ENCODE data around the gene NELL2.

The NELL2 gene

GRCh38 chr12:44763021-44763420 lies 113.1 kb downstream of the NELL2 start:
- TF ChIP-seq TAF1 (IDR thresholded peaks at IDR 0.05; ENCODE audit: borderline replicate concordance, insufficient read depth, low read length) (no peak), POLR2AphosphoS5 (IDR thresholded peaks at IDR 0.05; ENCODE audit: low read depth, low read length) (no peak), REST (IDR thresholded peaks at IDR 0.05; ENCODE audit: insufficient read depth in 1 of 2, low read depth in 2 of 2, low read length in 2 of 2) (no peak), SIN3A (IDR thresholded peaks at IDR 0.05; ENCODE audit: borderline replicate concordance, insufficient read depth, low read length) (no peak)

- TF ChIP-seq TAF1 (IDR thresholded peaks at IDR 0.05; ENCODE audit: borderline replicate concordance, insufficient read depth, low read length) = no peak
Measured at GRCh38 chr12:44759289-44759688, 116.8 kb downstream of the NELL2 start.

DNA sequence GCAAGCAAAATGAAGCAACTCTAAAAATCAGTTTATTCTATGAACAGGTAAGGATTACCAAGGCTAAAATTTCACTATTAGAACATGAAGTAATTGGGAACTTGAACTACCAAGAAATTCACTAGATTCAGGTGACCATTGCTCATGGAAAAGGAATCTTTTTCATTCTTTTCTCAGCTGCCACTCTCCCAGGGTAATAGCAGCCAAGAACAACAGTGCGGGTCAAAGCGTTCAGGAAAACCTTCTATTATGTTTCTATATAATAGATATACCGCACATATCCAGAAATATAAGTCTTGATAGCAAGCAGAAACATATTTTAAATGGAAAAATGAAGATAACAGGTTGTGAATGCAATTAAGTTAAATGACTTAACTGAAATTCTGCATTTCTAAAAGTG lies 125.6 kb downstream of the NELL2 start:
- TF ChIP-seq FOXP2 (optimal IDR thresholded peaks at IDR 0.05; ENCODE audit: borderline replicate concordance, extremely low read depth, extremely low read length, insufficient read depth) (no peak), SIN3A (IDR thresholded peaks at IDR 0.05; ENCODE audit: borderline replicate concordance, insufficient read depth, low read length) (no peak), TAF1 (IDR thresholded peaks at IDR 0.05; ENCODE audit: borderline replicate concordance, insufficient read depth, low read length) (no peak)

DNA sequence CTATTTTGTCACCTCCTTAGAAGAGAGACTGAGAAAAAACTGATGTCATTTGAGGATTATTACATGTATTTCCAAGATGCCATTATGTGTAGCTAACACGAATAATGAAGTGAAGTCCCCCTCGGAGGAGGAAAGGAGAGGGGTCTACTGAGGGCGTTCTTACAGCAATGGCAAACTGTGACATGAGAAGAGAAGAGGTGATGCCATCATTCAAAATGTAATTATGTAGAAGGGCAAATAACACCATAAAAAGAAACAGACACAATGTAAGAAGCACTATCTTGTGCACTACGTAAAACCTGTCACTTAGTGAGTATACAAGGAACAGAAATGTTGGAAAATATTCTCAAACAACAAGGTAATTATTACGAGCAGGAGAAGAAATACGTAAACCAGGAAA lies 126.5 kb downstream of the NELL2 start:
- TF ChIP-seq SIN3A (IDR thresholded peaks at IDR 0.05; ENCODE audit: borderline replicate concordance, insufficient read depth, low read length) = no peak
- TF ChIP-seq REST (IDR thresholded peaks at IDR 0.05; ENCODE audit: insufficient read depth in 1 of 2, low read depth in 2 of 2, low read length in 2 of 2) = no peak
- TF ChIP-seq FOXP2 (optimal IDR thresholded peaks at IDR 0.05; ENCODE audit: borderline replicate concordance, extremely low read depth, extremely low read length, insufficient read depth) = no peak
- TF ChIP-seq POLR2AphosphoS5 (IDR thresholded peaks at IDR 0.05; ENCODE audit: low read depth, low read length) = no peak
- no peak for TF ChIP-seq TAF1 (IDR thresholded peaks at IDR 0.05; ENCODE audit: borderline replicate concordance, insufficient read depth, low read length)

DNA sequence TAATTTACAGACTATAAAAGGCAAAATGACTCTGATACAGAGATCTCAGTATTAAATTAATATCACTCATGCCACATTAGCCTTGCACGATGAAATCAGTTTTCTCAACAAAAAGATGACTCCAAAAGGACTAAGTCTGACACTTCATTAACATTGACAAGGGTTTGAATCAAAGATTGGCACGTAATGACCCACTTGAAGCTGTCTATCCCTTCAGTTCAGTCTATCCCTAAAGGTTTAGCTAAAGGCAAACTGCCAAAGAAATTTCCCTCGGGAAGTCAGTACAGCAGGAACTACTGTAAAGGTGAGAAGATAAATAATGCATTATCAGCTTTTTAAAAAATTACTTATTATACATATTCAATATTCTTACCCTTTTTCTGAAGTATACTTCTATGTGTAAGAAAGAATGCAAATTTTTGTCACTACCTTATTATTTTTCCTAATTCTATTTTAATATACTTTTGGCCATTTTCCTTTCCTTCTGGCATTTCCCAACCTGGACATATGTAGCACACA lies 127.1 kb downstream of the NELL2 start:
- TF ChIP-seq REST (IDR thresholded peaks at IDR 0.05; ENCODE audit: insufficient read depth in 1 of 2, low read depth in 2 of 2, low read length in 2 of 2) (no peak), TAF1 (IDR thresholded peaks at IDR 0.05; ENCODE audit: borderline replicate concordance, insufficient read depth, low read length) (no peak), POLR2AphosphoS5 (IDR thresholded peaks at IDR 0.05; ENCODE audit: low read depth, low read length) (no peak), SIN3A (IDR thresholded peaks at IDR 0.05; ENCODE audit: borderline replicate concordance, insufficient read depth, low read length) (no peak), FOXP2 (optimal IDR thresholded peaks at IDR 0.05; ENCODE audit: borderline replicate concordance, extremely low read depth, extremely low read length, insufficient read depth) (no peak)

DNA sequence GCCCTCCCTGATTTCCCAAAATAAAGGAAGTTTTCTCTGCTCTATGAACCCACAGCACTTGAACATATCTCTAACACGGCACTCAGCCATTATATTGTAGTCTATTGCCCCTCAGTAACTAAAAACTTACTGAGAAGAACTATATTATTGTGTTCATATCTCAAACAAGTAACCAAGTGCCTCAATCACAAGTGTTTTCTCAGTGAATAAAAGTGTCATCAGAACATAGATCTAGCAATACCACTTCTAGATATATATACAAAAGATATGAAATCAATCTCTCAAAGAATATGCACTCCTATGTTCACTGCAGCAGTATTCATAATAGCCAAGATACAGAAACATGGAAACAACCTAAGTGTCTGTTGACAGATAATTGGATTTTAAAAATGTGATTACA lies 138.1 kb downstream of the NELL2 start:
- no peak for TF ChIP-seq REST (IDR thresholded peaks at IDR 0.05; ENCODE audit: insufficient read depth in 1 of 2, low read depth in 2 of 2, low read length in 2 of 2)
- no peak for TF ChIP-seq POLR2AphosphoS5 (IDR thresholded peaks at IDR 0.05; ENCODE audit: low read depth, low read length)
- no peak for TF ChIP-seq FOXP2 (optimal IDR thresholded peaks at IDR 0.05; ENCODE audit: borderline replicate concordance, extremely low read depth, extremely low read length, insufficient read depth)
- no peak for TF ChIP-seq TAF1 (IDR thresholded peaks at IDR 0.05; ENCODE audit: borderline replicate concordance, insufficient read depth, low read length)
- no peak for TF ChIP-seq SIN3A (IDR thresholded peaks at IDR 0.05; ENCODE audit: borderline replicate concordance, insufficient read depth, low read length)

Data from PFSK-1 (cell line).